HAP-1 (cell line): ENCODE measurements around the gene KLK11.
"Not testable (repeated sequence)": the region's sequence is repeated elsewhere in the genome, so short reads cannot be mapped to it uniquely, and the experiment has no call there.

Source experiments
- DNase-seq, 2 experiments: peaks; one replicate each; pipeline ENCODE4 v3.0.0-alpha.2; 2016 to 2020; ENCODE audit warnings: low spot score in 2 of 2
- H3K27me3 ChIP-seq: fragments of 250-450 bp; sonication (Bioruptor Pico); 2 replicates; pipeline ENCODE4 v1.5.1; 2020; ENCODE audit warnings: low read depth, mild to moderate bottlenecking, moderate library complexity
- H3K36me3 ChIP-seq: fragments of 250-450 bp; sonication (Bioruptor Pico); replicated peaks from 2 replicates; pipeline ENCODE4 v1.5.1; 2020; ENCODE audit warnings: mild to moderate bottlenecking
- H3K4me1 ChIP-seq: fragments of 250-450 bp; sonication (Bioruptor Pico); 2 replicates; pipeline ENCODE4 v1.5.1; 2020; ENCODE audit warnings: mild to moderate bottlenecking
- H3K4me3 ChIP-seq: fragments of 250-450 bp; sonication (Bioruptor Pico); 2 replicates; pipeline ENCODE4 v1.5.1; 2020; ENCODE audit warnings: mild to moderate bottlenecking, moderate library complexity
- H3K9me3 ChIP-seq: fragments of 250-450 bp; sonication (Bioruptor Pico); 2 replicates; pipeline ENCODE4 v1.5.1; 2020; ENCODE audit warnings: mild to moderate bottlenecking, moderate library complexity
- in situ Hi-C: fragments of 300-500 bp; cut with MboI; formaldehyde crosslinking; loops from 3 replicates; pipeline ENCODE4 v1.14.3; 2020; ENCODE audit warnings: low sequenced_read_pairs, inconsistent platforms, mixed read lengths

The KLK11 gene

GRCh38 chr19:51006406-51006805 is 20.0 kb downstream of the KLK11 start:
- Histone ChIP-seq H3K36me3 (no peaks in the 10 kb centered on the region), H3K9me3 (no peaks in the 10 kb centered on the region), H3K4me3 (no peak overlapping the region), H3K27me3 (peaks cover 9% of the 10 kb centered on the region), H3K4me1 (no peaks in the 10 kb centered on the region)
- DNase-seq = no peak
- in situ Hi-C loops = no loop called here

GRCh38 chr19:51005248-51005647 is 21.2 kb downstream of the KLK11 start:
- no peaks in the 10 kb centered on the region for H3K36me3 ChIP-seq
- DNase-seq = no peak
- in situ Hi-C loops = no loop called here
- no peaks in the 10 kb centered on the region for H3K4me1 ChIP-seq
- no peak overlapping the region for H3K4me3 ChIP-seq
- H3K9me3 ChIP-seq = no peaks in the 10 kb centered on the region
- peaks cover 9% of the 10 kb centered on the region for H3K27me3 ChIP-seq

- Histone ChIP-seq H3K9me3 (no peaks in the 10 kb centered on the region), H3K4me3 (no peak overlapping the region), H3K4me1 (no peaks in the 10 kb centered on the region), H3K27me3 (peaks cover 5% of the 10 kb centered on the region), H3K36me3 (no peaks in the 10 kb centered on the region)
- in situ Hi-C loops = no loop called here
- DNase-seq = no peak
Observed at GRCh38 chr19:51003316-51003715, 23.1 kb downstream of the KLK11 start.

GRCh38 chr19:51002542-51003311 is 23.7 kb downstream of the KLK11 start:
- in situ Hi-C loops = no loop called here
- Histone ChIP-seq H3K36me3 (no peaks in the 10 kb centered on the region), H3K27me3 (peaks cover 4% of the 10 kb centered on the region; the same call in 1 of the 2 replicates), H3K9me3 (no peaks in the 10 kb centered on the region), H3K4me1 (no peaks in the 10 kb centered on the region), H3K4me3 (no peak overlapping the region)
- peak in 1 of 2 experiments; percentile 59 for DNase-seq

GRCh38 chr19:51002089-51002532 is 24.3 kb downstream of the KLK11 start:
- in situ Hi-C loops = no loop called here
- Histone ChIP-seq H3K27me3 (peaks cover 4% of the 10 kb centered on the region; the same call in 1 of the 2 replicates), H3K36me3 (no peaks in the 10 kb centered on the region), H3K4me3 (no peak overlapping the region), H3K4me1 (no peaks in the 10 kb centered on the region), H3K9me3 (no peaks in the 10 kb centered on the region)
- DNase-seq = no peak

- Histone ChIP-seq H3K36me3 (no peaks in the 10 kb centered on the region), H3K4me1 (no peaks in the 10 kb centered on the region), H3K27me3 (peaks cover 3% of the 10 kb centered on the region; the same call in 1 of the 2 replicates), H3K4me3 (no peak within 1 kb of the TSS), H3K9me3 (no peaks in the 10 kb centered on the region)
- in situ Hi-C loops = no loop called here
- DNase-seq = no peak
Observed at GRCh38 chr19:51001515-51001914, 24.9 kb downstream of the KLK11 start, which contains the start of gene KLK8. KLK8 (minus strand) TSS chr19:51001604; CDS start chr19:51001167, 437 bp downstream.

GRCh38 chr19:51000981-51001380 is 25.4 kb downstream of the KLK11 start:
- H3K27me3 ChIP-seq = no peaks in the 10 kb centered on the region; the same call in 1 of the 2 replicates
- DNase-seq = no peak
- in situ Hi-C loops = no loop called here
- H3K4me1 ChIP-seq = no peaks in the 10 kb centered on the region
- no peak overlapping the region for H3K4me3 ChIP-seq
- H3K36me3 ChIP-seq = no peaks in the 10 kb centered on the region
- no peaks in the 10 kb centered on the region for H3K9me3 ChIP-seq

GRCh38 chr19:51000426-51000825 is 26.0 kb downstream of the KLK11 start:
- Histone ChIP-seq H3K9me3 (no peaks in the 10 kb centered on the region), H3K27me3 (no peaks in the 10 kb centered on the region; the same call in 1 of the 2 replicates), H3K36me3 (no peaks in the 10 kb centered on the region), H3K4me3 (no peak overlapping the region), H3K4me1 (no peaks in the 10 kb centered on the region)
- DNase-seq = no peak
- in situ Hi-C loops = no loop called here

- Histone ChIP-seq H3K27me3 (no peaks in the 10 kb centered on the region), H3K9me3 (no peaks in the 10 kb centered on the region; the same call in 1 of the 2 replicates), H3K4me1 (no peaks in the 10 kb centered on the region), H3K4me3 (no peak overlapping the region), H3K36me3 (no peaks in the 10 kb centered on the region)
- no peak for DNase-seq
- in situ Hi-C loops = no loop called here
Observed at GRCh38 chr19:50998686-50999085, 27.7 kb downstream of the KLK11 start.

GRCh38 chr19:50998061-50998460 is 28.4 kb downstream of the KLK11 start:
- no peak overlapping the region for H3K4me3 ChIP-seq
- H3K9me3 ChIP-seq = no peaks in the 10 kb centered on the region; the same call in 1 of the 2 replicates
- in situ Hi-C loops = no loop called here

GRCh38 chr19:50994129-50994528 is 32.3 kb downstream of the KLK11 start:
- Histone ChIP-seq H3K4me1 (no peaks in the 10 kb centered on the region), H3K36me3 (no peaks in the 10 kb centered on the region), H3K27me3 (no peaks in the 10 kb centered on the region), H3K4me3 (no peak overlapping the region), H3K9me3 (no peaks in the 10 kb centered on the region; the same call in 1 of the 2 replicates)
- in situ Hi-C loops = no loop called here
- no peak for DNase-seq

More at GRCh38 chr19:50998061-50998460, 28.4 kb downstream of the KLK11 start:
- no peaks in the 10 kb centered on the region for H3K4me1 ChIP-seq
- DNase-seq = no peak
- H3K27me3 ChIP-seq = no peaks in the 10 kb centered on the region
- no peaks in the 10 kb centered on the region for H3K36me3 ChIP-seq

GRCh38 chr19:50992666-50993035 is 33.8 kb downstream of the KLK11 start:
- no peak overlapping the region for H3K4me3 ChIP-seq
- in situ Hi-C loops = no loop called here
- H3K36me3 ChIP-seq = no peaks in the 10 kb centered on the region
- H3K4me1 ChIP-seq = no peaks in the 10 kb centered on the region
- H3K9me3 ChIP-seq = no peaks in the 10 kb centered on the region; the same call in 1 of the 2 replicates
- no peaks in the 10 kb centered on the region for H3K27me3 ChIP-seq
- no peak for DNase-seq

GRCh38 chr19:50984416-50984815 is 42.0 kb downstream of the KLK11 start:
- H3K9me3 ChIP-seq, H3K4me3 ChIP-seq, H3K27me3 ChIP-seq, DNase-seq, H3K36me3 ChIP-seq, H3K4me1 ChIP-seq, in situ Hi-C loops: not testable (repeated sequence)

GRCh38 chr19:50983625-50984292 is 42.7 kb downstream of the KLK11 start, which contains the start of gene KLK7:
KLK7 (minus strand) TSS chr19:50983917; CDS start chr19:50982399, 1,518 bp downstream.
- Histone ChIP-seq H3K4me3 (no peak within 1 kb of the TSS), H3K36me3 (no peaks in the 10 kb centered on the region), H3K9me3 (no peaks in the 10 kb centered on the region), H3K27me3 (0 out of 2 replicates have a peak, but pooled peaks cover 8% of the 10 kb centered on the region), H3K4me1 (no peaks in the 10 kb centered on the region)
- DNase-seq = no peak
- in situ Hi-C loops = no loop called here
